Measurements from ENCODE around the gene DEDD2.

DEDD2 gene

DNA sequence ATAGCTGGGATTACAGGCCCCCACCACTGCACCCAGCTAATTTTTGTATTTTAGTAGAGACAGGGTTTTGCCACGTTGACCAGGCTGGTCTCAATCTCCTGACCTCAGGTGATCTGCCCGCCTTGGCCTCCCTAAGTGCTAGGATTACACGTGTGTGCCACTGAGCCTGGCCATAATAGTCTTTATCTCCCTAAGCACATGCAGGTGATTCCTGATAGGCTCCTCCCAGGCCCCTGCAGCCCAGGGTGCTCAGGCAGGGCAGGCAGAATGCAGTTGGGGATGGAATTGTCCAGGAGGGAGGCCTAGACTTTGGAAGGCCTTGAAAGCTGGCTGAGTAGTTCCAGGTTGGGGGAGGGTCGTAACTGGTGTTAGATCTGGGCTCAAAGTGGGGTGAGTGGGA is 11.2 kb upstream of the DEDD2 start:
- no peak for DNase-seq (ENCODE audit: low read depth, low spot score)

DNA sequence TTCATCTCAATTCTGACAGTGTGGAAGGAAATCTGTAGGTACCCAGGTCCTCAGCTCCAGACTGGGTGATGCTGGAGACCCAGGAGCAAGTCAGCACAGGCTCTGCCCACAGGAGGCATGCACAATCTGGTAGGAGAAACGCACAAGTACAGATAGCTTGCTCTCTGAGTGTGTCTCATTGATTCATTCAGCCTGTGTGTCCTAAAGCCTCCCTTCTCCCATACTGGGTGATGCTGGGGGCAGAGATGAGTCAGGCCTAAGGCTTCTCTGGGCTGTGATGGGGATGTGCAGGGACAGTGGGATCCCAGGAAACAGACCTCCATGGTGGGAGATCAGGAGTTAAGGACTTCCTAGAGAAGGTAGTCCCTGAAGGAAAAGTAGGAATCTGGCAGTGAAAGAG is 9.4 kb upstream of the DEDD2 start:
- no peak for DNase-seq (ENCODE audit: low read depth, low spot score)

DNA sequence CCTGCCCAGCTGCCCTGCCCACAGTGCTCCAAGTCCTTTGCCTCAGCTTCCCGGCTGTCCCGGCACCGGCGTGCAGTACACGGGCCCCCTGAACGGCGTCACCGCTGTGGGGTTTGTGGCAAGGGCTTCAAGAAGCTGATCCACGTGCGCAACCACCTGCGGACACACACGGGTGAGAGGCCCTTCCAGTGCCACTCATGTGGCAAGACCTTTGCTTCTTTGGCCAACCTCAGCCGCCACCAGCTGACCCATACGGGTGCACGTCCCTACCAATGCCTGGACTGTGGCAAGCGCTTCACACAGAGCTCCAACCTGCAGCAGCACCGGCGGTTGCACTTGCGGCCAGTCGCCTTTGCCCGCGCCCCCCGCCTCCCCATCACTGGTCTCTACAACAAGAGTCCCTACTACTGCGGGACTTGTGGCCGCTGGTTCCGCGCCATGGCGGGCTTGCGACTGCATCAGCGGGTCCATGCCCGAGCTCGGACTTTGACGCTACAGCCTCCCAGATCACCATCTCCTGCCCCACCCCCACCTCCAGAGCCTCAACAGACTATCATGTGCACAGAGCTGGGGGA is 8.3 kb upstream of the DEDD2 start:
- no peak for DNase-seq (ENCODE audit: low read depth, low spot score)

DNA sequence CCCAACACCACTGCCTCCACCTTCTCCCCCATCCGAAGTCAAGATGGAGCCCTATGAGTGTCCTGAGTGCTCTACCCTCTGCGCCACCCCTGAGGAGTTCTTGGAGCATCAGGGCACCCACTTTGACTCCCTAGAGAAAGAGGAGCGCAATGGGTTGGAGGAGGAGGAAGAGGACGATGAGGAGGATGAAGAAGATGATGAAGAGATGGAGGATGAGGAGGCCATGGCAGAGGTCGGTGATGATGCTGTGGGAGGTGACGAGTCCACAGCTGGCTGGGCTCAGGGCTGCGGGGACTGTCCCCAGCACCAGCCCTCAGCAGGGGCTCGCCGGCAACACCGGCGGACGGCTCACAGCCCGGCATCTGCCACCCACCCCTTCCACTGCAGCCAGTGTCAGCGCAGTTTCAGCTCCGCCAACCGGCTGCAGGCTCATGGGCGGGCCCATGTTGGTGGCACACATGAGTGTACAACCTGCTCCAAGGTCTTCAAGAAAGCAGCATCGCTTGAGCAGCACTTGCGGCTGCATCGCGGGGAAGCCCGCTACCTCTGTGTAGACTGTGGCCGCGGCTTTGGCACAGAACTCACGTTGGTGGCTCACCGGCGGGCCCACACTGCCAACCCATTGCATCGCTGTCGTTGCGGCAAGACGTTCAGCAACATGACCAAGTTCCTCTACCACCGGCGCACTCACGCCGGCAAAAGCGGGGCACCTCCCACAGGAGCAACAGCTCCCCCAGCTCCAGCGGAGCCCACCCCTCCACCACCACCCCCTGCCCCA is 7.7 kb upstream of the DEDD2 start:
- DNase-seq (ENCODE audit: low read depth, low spot score), result no peak

DNA sequence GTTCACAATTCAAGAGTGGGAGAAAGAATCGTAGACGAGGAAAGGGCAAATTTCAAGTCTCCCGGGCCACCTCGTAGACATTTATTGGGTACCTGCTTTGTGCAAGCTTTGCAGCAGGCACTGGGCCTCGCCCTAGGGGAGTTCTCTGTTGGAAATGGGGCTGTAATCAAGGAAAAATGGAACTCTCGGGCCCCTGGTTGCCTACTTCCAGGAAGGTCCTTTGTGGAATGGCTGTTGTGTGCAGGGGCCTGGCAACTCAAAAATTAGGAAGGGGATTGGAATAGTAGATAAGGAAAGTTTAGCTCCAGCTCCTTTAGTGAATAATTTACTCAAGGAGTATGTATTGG is 3.2 kb upstream of the DEDD2 start:
- no peak for DNase-seq (ENCODE audit: low read depth, low spot score)

DNA sequence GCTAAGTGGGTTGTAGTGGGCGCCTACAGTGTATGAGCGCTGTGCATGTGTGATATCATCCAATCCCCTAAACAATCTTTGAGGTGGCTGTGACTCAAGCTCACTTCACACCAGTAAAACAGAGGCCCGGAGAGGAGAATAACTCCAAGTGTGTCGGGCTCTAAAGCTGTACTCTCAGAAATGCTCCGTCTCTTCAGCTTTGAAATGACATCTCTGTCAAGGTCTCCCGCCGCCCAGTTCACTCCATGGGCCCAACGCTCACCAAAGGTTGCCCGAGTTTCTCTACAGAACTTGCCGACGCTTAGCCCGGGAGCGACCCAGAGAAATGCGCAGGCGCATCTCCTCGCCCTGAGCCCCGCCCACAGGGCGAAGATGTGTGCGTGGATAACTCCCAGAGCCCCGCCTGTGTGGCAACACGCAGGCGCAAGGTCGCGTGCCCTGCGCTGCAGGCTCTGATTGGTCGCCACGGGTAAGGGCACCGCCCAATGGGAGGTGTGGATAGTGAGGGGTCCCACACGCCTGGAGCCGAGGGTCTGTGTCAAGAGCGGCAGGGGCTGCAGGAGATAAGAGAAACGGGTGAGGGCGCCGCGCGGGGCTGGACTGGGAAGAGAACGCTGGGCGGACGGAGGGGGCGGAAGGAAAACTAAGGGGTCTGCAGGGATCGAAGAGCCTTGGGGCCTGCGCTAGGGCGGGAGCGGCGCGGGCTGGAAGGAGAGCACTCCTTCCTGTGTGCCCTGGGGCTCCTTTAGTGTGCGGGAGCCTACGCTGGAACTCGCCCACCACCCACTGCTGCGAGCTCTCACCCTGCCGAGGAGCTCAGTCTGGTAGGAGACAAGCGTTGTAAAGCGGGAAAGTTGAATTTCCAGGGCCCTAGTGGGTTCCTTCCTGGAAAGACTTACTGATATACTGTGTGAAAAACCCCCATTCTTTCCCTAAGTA is 2.6 kb upstream of the DEDD2 start, which contains the start of gene ZNF526:
Gene ZNF526 (plus strand): TSS at position 501 of the 939 bp plus-strand sequence. CDS start 4,092 bp downstream, outside the sequence.
- DNase-seq (ENCODE audit: low read depth, low spot score), result peak; percentile 96

DNA sequence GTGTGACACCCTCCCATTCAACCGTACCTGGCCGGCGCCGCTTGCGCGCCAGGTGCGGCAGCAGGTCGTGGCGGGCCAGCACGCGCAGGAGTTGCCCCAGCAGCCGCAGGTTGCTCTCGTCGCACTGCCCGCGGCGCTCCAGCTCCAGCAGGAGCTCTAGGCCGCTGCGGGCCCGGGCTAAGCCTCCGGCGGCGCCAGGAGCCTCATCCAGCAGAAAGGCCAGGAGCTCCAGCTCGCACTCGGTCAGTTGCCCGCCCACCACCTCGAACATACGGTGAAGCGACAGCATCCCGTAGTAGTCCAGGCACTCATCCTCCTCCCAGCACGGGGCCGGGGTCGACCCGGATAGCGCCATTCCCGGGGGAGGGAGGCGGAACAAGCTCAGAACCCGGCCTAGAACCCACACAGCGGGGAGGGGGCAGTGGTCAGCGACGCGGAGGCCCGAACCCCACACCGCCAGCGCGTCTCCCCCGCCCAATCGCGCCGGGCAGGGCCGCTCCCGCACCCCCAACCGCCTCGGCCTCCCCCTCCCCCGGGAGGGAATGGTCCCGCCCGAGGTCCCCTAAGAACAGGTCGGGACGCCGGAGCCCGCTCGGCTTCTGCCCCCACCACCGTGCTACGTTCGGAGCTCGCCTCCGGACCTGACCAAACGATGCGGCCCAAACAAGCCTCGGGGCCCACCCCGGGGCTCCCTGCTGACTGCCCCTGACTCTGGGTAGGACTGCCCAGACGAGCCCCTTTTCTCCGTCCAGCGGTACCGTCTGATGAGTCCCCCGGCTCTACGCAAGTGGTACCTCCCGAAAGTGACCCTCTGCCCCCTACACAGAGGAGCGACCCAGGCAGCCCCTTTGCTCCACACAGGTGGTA is 591 bp downstream of the DEDD2 start:
- peak; percentile 7 for DNase-seq (ENCODE audit: low read depth, low spot score)

DNA sequence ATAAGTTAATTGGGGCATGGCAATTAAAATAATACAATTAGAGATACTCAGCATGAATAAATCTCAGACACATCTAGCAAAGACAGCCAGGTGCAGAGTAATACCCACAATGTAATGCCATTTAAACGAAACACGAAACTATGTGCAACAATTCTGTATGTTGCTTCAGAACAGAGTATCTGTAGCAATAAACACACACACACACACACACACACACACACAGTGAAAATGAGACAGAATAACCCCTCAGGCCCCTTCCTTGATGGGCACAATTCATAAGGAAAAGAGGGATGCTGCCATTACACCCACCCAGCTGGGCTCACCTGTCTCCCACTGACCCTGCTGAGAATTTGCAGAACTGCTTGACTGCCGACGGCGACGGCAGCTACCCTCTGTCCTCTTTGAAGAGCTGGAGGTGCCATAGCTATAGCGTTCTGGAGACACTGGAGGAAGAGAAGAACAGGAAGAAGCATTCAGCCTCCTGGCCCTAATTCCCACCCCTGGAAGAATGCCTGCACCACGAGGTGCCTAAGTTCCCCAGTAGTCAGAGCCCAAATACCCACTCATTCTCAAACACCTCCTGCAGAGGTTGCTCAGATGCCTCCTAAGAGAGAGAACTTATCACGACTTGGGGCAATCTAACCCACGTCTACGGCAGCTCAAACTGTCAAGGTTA is 2.5 kb downstream of the DEDD2 start:
- no peak for DNase-seq (ENCODE audit: low read depth, low spot score)

DNA sequence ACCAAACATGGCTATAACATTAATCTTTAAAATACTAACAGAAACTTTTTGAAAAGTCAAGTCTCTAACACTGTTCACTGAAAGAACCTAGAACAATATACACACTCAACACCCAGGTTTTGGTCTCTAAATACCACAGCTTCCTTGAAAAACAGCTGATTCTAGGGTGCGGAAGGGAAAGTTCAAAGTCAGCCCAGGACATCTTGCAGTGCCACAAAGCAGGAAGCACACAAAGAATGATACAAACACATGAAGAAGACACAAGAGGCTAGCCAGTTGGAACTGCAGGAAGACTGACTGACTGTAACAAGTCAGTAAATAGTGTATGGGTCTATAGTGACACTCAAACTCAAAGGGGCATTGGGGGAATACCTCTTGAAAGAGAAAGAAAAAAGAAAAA is 4.6 kb downstream of the DEDD2 start:
- DNase-seq (ENCODE audit: low read depth, low spot score), result no peak

DNA sequence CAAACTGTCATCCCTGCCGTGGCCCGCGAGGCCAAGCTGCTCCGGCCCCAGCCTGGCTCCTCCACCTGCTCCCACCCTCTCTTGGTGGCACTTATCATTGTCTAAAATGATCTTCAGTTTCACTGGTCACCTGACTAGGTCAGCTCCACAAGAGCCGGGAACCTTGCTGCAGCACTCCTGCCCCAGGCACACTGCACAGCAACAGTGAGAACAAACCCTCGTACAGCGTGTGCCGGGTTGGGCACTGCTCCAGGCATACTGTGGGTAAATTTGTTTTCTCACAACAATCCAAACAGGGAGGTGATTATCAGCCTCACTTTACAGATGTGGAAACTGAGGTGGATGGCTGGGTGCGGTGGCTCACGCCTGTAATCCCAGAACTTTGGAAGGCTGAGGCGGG is 8.9 kb downstream of the DEDD2 start:
- no peak for DNase-seq (ENCODE audit: low read depth, low spot score)

DNA sequence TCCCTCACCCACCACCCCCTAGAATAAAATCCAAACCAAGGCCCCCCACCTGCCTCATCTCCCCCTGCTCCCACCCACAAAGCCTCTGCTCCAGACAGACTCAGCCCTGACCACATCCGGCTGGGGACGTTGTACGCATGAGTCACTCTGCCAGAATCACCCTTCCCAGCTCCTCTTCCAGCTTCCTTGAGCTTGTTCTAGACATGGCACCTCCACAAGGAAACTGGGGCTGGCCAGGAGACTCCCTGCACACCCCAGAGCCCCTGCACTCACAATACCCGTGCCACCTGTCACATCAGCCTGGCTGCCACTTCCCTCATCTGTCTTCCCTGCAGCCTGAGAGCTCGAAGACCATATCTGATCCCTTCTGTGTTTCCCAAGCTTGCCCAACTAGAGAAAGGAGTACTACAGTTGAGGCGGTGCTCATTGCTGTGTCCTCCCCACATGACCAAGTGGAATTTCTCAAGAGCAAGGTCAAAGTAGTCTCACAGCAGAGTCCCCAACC is 9.7 kb downstream of the DEDD2 start:
- no peak for DNase-seq (ENCODE audit: low read depth, low spot score)

DNA sequence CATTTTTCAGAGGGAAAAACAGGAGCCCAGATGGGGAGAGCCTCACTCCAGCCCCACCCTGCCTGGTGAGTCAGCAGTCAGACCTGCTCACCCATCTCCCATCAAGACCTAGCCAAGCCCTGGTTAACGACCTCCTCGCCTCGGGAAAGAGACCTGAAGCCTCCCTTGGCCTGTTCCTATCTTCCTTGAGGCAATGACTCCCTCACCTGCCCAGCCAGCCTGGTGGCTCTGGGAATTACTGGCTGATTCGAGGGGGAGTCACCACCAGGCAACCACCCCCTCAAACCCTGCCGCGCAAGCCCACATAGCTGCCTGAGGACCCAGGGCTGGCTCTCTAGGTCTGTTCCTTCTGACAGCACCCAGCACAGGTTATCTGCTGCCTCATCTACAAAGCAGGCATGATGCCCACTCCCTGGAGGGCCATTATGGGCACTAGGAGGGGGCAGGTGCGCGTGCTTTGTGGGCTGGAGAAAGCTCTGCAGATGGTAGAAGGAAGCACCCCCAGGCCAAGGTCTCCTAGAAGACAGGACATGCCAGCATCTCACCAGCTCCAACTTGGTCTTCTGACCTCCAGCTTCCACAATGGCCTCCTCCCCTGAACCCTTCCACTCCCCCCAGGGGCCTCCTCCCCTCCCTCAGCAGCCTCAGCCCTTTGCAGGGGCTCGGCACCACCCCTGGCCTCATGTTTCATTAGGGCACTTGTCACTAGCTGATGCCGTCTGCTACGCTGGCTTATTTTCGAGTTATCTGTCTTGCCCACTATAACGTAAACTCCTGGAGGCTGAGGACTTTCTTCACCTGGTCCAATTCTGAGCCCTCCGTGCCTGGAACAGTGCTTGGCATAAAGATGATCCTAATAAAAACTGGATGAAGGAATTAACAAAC is 10.4 kb downstream of the DEDD2 start:
- DNase-seq (ENCODE audit: low read depth, low spot score), result no peak

DNA sequence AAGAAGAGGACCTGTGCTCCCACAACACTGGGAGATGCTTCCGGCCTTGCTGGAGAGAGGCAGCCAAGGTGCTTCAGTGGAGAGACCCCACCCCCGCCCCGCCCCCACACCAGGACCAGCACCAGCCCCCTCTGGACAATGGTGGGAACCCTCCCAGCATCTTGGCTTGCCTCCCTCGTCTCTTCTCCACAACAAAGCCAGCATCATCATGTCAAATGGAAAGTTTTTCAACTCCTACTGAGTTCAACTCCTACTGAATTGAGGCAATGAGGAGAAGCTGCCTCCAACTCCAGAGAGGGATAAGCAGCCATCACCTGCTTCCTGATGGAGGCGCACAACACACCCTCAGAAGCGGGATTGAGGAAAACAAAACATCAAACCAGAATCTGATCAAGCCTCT is 12.8 kb downstream of the DEDD2 start:
- no peak for DNase-seq (ENCODE audit: low read depth, low spot score)

DNA sequence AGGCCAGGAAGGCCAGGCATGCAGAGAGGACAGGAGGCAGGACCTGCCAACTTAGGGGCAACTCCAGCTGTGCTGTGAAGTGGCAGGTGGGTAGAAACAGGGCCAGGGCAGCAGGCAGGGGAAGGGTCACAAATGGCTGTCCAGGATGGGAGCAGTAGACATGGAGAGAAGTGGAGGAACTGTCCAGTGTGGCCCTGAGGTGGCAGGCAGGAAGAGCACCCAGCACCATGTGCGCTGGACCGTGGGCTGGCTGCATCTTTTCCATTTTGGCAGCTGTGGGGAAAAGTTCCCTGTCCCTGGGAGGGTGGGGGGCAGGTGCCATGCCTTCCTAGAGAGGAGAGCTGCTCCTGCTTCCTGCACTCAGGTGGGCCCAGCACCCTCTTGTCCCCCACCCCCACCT is 13.8 kb downstream of the DEDD2 start:
- DNase-seq (ENCODE audit: low read depth, low spot score), result no peak

DNA sequence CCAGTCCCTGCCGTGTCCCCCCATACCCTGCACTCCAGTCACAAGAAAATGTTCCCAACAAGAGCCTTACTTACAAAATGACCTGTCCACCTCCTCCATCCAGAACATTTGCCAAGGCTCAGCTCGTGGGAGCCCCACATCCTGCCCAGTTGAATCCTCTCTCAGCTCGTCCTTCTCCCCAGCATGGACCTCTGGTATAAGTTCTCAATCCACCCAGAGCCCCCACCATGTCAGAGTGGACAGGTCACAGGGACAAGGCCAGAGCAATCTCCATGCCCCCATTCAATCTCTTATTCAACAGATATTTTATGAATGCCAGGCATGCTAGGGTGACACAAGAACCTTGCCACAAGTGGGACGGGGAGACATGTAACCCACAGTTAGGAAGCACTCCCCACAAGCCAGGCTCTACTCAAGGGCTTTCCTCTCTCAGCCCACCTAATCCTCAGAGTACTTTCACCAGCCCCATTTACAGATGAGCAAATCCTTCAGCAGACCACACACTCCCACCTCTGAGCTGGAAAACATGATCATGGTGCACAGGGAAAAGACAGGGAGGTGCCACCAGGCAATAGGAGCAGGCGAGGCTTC is 15.1 kb downstream of the DEDD2 start:
- no peak for DNase-seq (ENCODE audit: low read depth, low spot score)

DNA sequence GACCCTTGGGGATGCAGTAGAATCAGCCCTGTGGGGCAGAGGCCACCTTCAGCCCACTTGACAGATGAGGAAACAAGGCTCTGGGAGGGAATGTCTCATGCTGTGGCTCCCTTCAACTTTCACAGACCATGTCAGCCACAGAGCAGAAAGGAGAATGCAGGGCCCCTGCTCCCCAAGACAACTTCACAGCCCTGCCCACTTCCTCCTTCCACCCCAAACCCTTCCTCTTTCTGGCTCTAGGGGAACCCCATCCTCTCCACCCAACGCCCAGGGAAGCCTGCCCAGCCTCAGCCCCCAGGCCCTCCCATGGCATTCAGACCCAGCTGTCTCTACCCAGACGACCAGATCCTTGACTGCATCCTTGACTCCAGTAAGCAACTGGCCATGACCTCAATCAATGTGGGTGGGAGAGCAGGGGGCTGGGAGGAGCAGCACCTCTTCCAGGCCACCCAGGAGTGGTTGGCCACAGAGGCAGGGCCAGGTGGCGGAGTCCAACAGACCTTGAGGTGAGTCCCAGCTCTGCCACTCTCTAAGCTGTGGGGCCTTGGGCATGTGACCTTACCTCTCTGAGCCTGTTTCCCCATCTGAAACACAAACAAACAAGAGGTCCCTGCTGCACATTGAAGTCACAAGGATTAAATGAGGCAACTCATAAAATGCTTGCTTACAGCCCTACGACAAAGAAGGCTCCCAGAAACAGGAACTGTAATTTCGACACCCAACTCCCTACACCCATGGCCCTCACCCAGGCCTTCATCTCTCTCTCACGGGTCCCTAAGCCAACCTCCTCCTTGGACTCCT is 15.8 kb downstream of the DEDD2 start:
- no peak for DNase-seq (ENCODE audit: low read depth, low spot score)

DNA sequence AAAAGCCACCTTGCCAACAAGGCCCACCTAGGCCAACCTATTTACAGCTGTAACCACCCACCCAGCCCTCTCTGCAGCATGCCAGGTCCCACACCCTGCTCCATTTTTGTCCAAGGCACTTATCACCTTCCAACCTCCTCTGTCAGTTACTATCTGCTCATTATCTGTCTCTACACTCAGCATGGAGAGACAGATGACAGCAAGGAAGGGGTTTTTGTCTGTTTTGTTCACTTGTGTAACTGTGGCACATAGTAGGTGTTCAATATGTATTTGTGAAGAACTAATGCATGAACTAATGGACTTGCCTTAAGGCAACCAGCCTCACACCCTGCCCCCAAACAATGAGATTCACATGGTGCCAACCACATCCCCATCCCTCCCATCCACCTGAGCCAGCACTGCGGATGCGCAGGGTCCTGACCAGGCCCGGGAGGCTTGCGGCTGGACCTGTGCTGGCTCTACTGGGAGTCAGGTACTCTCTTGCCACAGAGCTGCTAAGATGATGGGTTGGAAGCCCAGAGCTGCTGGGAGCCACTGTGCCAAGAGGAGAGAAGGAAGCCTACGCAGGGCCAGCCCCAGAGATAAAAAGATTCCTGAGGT is 17.3 kb downstream of the DEDD2 start:
- no peak for DNase-seq (ENCODE audit: low read depth, low spot score)
